GM23338 (cell line): ENCODE data around the gene PPM1F. TPM values are rescaled to one million over a fixed set of nuclear protein-coding genes. Genes with fewer than 3 reads are reported as not detected.
"Not testable (repeated sequence)": the region's sequence is repeated elsewhere in the genome, so short reads cannot be mapped to it uniquely, and the experiment has no call there.

Experiments
- ATAC-seq: fragments of 200-7000 bp; cut with Tn5 transposase; 3 replicates; pipeline ENCODE4 v1.9.1; 2020
- DNase-seq: peaks from one replicate; pipeline ENCODE4 v3.0.0-alpha.2; 2015; ENCODE audit warnings: low spot score
- H2AFZ ChIP-seq: fragments of 200-600 bp; sonication (generic); 2 replicates; pipeline ENCODE4 v1.8.0; 2016; ENCODE audit warnings: antibody characterized with exemption, mild to moderate bottlenecking, moderate library complexity
- H3F3A ChIP-seq: fragments of 200-600 bp; sonication (generic); replicated peaks from 2 replicates; pipeline ENCODE4 v1.8.0; 2017; ENCODE audit warnings: antibody characterized with exemption, mixed run types, low read depth
- H3K27ac ChIP-seq: fragments of 200-600 bp; sonication (generic); 2 replicates; pipeline ENCODE4 v1.6.1; 2016; ENCODE audit warnings: low read depth
- H3K27me3 ChIP-seq: fragments of 200-600 bp; sonication (generic); 2 replicates; pipeline ENCODE4 v1.8.0; 2016; ENCODE audit warnings: mild to moderate bottlenecking, mixed run types, moderate library complexity; ENCODE audit not compliant: insufficient read depth
- H3K36me3 ChIP-seq: fragments of 200-600 bp; sonication (generic); 2 replicates; pipeline ENCODE4 v1.8.0; 2016; ENCODE audit warnings: mild to moderate bottlenecking; ENCODE audit not compliant: insufficient read depth
- H3K4me1 ChIP-seq: fragments of 200-600 bp; sonication (generic); 2 replicates; pipeline ENCODE4 v1.8.0; 2016; ENCODE audit warnings: mild to moderate bottlenecking, moderate library complexity; ENCODE audit not compliant: insufficient read depth
- H3K4me2 ChIP-seq: fragments of 200-600 bp; sonication (generic); 2 replicates; pipeline ENCODE4 v1.7.1; 2017; ENCODE audit warnings: mixed run types
- H3K4me3 ChIP-seq: fragments of 200-600 bp; sonication (generic); 2 replicates; pipeline ENCODE4 v1.6.1; 2016; ENCODE audit warnings: mixed run types
- H3K79me2 ChIP-seq: fragments of 200-600 bp; sonication (generic); replicated peaks from 2 replicates; pipeline ENCODE4 v1.8.0; 2017; ENCODE audit warnings: mild to moderate bottlenecking; ENCODE audit not compliant: insufficient read depth
- H3K9me2 ChIP-seq: fragments of 200-600 bp; sonication (generic); 2 replicates; pipeline ENCODE4 v1.8.0; 2017; ENCODE audit not compliant: insufficient read depth
- H4K20me1 ChIP-seq: fragments of 200-600 bp; sonication (generic); replicated peaks from 2 replicates; pipeline ENCODE4 v1.8.0; 2017; ENCODE audit warnings: mild to moderate bottlenecking; ENCODE audit not compliant: insufficient read depth
- H3K27ac Mint-ChIP-seq: 2 replicates; pipeline ENCODE4 v1.8.0; 2020; ENCODE audit warnings: inconsistent platforms, mild to moderate bottlenecking, moderate library complexity, mixed read lengths
- H3K27me3 Mint-ChIP-seq: 3 replicates; pipeline ENCODE4 v1.8.0; 2022; ENCODE audit warnings: low read depth, mild to moderate bottlenecking, moderate library complexity, mixed read lengths, inconsistent platforms; ENCODE audit not compliant: insufficient read depth, poor library complexity
- H3K36me3 Mint-ChIP-seq: 3 replicates; pipeline ENCODE4 v1.8.0; 2021; ENCODE audit warnings: low read depth, mild to moderate bottlenecking, inconsistent platforms, moderate library complexity, mixed read lengths
- H3K4me1 Mint-ChIP-seq: 3 replicates; pipeline ENCODE4 v1.8.0; 2020; ENCODE audit warnings: mild to moderate bottlenecking, inconsistent platforms, mixed read lengths
- H3K4me3 Mint-ChIP-seq: 3 replicates; pipeline ENCODE4 v1.8.0; 2021; ENCODE audit warnings: moderate library complexity, mild to moderate bottlenecking, inconsistent platforms, mixed read lengths
- H3K9me3 Mint-ChIP-seq: 3 replicates; pipeline ENCODE4 v1.8.0; 2020; ENCODE audit warnings: moderate library complexity, mild to moderate bottlenecking, inconsistent platforms, mixed read lengths
- JUNB ChIP-seq: IDR thresholded peaks from one replicate; pipeline ENCODE4 v1.6.1; 2016; ENCODE audit warnings: antibody characterized with exemption; ENCODE audit not compliant: unreplicated experiment
- NANOG ChIP-seq: IDR thresholded peaks from 2 replicates; pipeline ENCODE4 v1.6.1; 2016; ENCODE audit warnings: antibody characterized with exemption, borderline replicate concordance
- POLR2AphosphoS5 ChIP-seq: IDR thresholded peaks from 2 replicates; pipeline ENCODE4 v1.6.1; 2016; ENCODE audit warnings: antibody characterized with exemption, low read depth
- ZNF462 ChIP-seq: fragments of 250-450 bp; sonication (Bioruptor Pico); IDR thresholded peaks from 2 replicates; pipeline ENCODE4 v1.5.0; 2020; ENCODE audit warnings: mild to moderate bottlenecking, moderate library complexity
- polyA plus RNA-seq: library from polyadenylated mRNA; unstranded; fragments of >200 nt; fragmentation: Nextera tagmentation; extraction: Ambion mirVana; gene quantifications from 2 replicates; pipeline ENCODE4 v1.2.1, GENCODE V29; 2016
- total RNA-seq: library from RNA; depleted of rRNA; stranded (reverse); fragments of >200 nt; shearing (Covaris generic); gene quantifications from 2 replicates; pipeline ENCODE4 v1.2.3, GENCODE V29; 2014

Gene PPM1F
- total and polyA plus RNA-seq, 2 experiments from 2014 or later = 7.1 to 29.3 TPM

DNA sequence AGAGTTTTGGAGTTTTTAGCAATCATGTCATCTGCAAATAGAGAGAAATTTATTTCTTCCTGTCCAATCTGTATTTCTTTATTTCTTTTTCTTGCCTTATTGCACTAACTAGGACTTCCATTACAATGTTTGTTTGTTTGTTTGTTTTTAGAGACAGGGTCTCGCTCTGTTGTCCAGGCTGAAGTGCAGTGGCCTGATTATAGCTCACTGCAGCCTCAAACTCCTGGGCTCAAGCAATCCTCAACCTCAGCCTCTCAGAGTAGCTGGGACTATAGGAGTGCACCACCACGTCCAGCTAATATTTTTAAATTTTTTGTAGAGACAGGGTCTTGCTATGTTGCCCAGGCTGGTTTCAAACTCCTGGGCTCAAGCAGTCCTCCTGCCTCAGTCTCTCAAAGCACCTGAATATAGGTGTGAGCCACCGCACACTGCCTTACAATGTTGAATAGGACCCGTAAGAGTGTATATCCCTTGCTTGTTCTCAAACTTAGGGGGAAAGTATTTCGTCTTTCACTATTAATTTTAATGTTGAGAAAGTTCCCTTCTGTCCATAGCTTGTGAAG, 55.6 kb downstream of the PPM1F start (continued):
- TF ChIP-seq ZNF462 = no peak
- TF ChIP-seq NANOG = no peak

DNA sequence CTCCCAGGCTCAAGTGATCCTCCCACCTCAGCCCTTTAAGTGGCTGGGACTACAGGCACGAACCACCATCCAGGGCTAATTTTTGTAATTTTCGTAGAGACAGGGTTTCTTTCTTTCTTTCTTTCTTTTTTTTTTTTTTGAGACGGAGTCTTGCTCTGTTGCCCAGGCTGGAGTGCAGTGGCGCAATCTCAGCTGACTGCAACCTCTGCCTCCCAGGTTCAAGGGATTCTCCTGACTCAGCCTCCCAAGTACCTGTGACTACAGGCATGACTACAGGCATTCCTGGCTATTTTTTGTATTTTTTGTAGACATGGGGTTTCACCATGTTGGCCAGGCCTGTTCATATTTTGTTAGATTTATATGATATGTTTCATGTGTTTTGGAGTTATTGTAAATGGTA, 56.4 kb downstream of the PPM1F start:
- not testable (repeated sequence) for H3K27ac Mint-ChIP-seq, H3K79me2 ChIP-seq, H3K9me2 ChIP-seq, H3K36me3 Mint-ChIP-seq, H3K27me3 ChIP-seq, H3K4me2 ChIP-seq, ATAC-seq, H3K4me1 ChIP-seq, H3K4me3 ChIP-seq, H3K9me3 Mint-ChIP-seq, DNase-seq, H3K27me3 Mint-ChIP-seq, H4K20me1 ChIP-seq, H3F3A ChIP-seq, H3K4me1 Mint-ChIP-seq, H2AFZ ChIP-seq, H3K27ac ChIP-seq, H3K36me3 ChIP-seq, H3K4me3 Mint-ChIP-seq

GRCh38 chr22:21894799-21895198, 57.8 kb downstream of the PPM1F start:
- Histone ChIP-seq H3K27ac (no peak overlapping the region), H3F3A (no peaks in the 10 kb centered on the region), H2AFZ (no peak overlapping the region), H4K20me1 (no peaks in the 10 kb centered on the region), H3K4me1 (no peaks in the 10 kb centered on the region), H3K36me3 (no peaks in the 10 kb centered on the region), H3K27me3 (no peaks in the 10 kb centered on the region), H3K9me2 (no peaks in the 10 kb centered on the region), H3K79me2 (no peaks in the 10 kb centered on the region), H3K4me2 (no peak overlapping the region), H3K4me3 (no peak overlapping the region)
- no peak for DNase-seq
- no peak overlapping the region for H3K4me3 Mint-ChIP-seq
- TF ChIP-seq JUNB (no peak), POLR2AphosphoS5 (no peak)
- no peaks in the 10 kb centered on the region for H3K4me1 Mint-ChIP-seq
- H3K36me3 Mint-ChIP-seq = no peaks in the 10 kb centered on the region
- H3K27ac Mint-ChIP-seq = no peak overlapping the region
- no peaks in the 10 kb centered on the region for H3K9me3 Mint-ChIP-seq
- no peak for ATAC-seq
- H3K27me3 Mint-ChIP-seq = peaks cover 2% of the 10 kb centered on the region
